NK-92 (cell line): ENCODE results near the gene C17orf107.
A peak's percentile ranks its signal among the peaks of the same experiment; 100 is the strongest.
"Not testable (repeated sequence)": the region's sequence is repeated elsewhere in the genome, so short reads cannot be mapped to it uniquely, and the experiment has no call there.

Source experiments
- DNase-seq: peaks from one replicate; lab custom pipeline; 2025; ENCODE audit not compliant: unreplicated experiment; lab: John Stamatoyannopoulos, UW

The C17orf107 gene

GRCh38 chr17:4899341-4900230, at the start of gene C17orf107:
C17orf107 (plus strand) TSS chr17:4899536; CDS start chr17:4899763, 227 bp downstream.
- DNase-seq: peak; percentile 79

DNA sequence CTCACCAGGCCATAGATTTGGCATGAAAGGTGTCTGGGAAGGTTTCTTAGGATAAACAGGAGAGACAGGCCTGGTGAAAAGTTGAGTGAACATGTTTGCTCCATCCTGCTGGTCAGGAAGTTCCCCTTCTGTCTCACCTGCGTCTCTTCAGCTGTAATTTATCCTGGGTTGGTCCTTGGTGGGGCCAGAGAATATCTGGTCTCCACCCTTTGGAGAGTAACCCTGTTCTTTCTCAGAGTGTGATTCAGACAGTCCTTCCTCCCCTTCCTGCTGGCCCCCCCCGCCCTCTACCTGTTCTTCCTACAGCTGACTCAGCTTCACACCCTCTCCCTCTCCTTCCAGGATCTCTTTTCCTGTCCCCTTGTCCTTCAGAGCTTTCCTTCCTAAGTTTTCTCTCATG, 49.1 kb upstream of the C17orf107 start:
- no peak for DNase-seq

GRCh38 chr17:4851084-4851483, 48.3 kb upstream of the C17orf107 start:
- DNase-seq: no peak

DNA sequence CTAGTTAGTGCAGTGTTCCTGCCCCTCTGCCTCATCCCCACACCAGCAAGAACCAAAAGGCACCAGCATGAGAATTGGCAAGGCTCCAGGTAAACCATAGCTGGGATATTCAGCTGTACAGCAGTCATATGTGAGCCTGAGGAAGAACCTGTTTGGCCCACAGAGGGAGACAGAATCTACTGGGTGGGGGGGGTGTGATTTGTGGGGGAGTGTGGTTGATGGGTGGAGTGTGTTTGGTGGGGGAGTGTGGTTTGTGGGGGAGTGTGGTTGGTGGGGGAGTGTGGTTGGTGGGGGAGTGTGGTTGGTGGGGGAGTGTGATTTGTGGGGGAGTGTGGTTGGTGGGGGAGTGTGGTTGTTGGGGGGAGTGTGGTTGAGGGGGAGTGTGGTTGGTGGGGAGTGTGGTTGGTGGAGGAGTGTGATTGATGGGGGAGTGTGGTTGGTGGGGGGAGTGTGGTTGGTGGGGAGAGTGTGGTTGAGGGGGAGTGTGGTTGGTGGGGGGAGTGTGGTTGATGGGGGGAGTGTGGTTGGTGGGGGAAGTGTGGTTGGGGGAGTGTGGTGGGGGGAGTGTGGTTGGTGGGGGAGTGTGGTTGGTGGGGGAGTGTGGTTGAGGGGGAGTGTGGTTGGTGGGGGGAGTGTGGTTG, 46.6 kb upstream of the C17orf107 start:
- DNase-seq: no peak

DNA sequence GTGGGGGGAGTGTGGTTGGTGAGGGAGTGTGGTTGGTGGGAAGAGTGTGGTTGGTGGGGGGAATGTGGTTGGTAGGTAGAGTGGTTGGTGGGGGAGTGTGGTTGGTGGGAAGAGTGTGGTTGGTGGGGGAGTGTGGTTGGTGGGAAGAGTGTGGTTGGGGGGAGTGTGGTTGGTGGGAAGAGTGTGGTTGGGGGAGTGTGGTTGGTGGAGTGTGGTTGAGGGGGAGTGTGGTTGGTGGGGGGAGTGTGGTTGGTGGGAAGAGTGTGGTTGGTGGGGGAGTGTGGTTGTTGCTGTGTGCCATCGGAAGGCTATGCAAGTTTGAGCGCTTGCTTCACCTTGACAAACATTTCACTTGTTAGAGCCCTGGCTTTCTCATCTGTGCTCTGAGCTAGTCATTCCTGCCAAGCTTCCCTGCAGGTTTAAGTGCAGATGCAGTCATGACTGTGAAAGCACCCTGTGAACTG, 46.1 kb upstream of the C17orf107 start:
- no peak for DNase-seq

DNA sequence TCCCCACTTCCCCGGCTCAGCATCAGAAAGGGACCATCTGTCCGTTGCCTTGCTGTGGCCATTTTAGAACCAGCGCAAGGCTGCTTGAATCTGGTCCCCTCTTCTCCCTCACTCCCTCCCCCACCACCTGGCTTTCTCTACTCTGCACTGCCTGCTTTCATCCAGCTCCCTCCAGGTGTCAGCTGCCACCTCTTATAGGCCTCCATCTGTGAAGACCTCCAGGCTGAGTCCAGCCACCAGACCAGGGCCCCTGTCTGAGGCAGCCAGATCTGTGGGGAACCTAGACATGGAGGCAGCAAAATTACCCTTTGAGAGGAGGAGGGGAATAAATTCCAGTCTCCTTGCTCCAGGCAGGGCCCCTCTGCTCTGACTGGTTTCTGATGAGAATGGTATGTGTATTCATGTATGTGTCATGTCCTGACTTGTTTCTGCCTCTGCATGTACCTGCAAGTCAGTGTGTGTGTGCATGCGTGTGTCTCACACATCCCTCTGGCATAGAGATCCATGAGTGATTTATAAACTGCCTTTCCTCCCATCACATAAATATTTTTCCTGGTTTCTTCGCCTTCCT, 45.1 kb upstream of the C17orf107 start:
- no peak for DNase-seq

DNA sequence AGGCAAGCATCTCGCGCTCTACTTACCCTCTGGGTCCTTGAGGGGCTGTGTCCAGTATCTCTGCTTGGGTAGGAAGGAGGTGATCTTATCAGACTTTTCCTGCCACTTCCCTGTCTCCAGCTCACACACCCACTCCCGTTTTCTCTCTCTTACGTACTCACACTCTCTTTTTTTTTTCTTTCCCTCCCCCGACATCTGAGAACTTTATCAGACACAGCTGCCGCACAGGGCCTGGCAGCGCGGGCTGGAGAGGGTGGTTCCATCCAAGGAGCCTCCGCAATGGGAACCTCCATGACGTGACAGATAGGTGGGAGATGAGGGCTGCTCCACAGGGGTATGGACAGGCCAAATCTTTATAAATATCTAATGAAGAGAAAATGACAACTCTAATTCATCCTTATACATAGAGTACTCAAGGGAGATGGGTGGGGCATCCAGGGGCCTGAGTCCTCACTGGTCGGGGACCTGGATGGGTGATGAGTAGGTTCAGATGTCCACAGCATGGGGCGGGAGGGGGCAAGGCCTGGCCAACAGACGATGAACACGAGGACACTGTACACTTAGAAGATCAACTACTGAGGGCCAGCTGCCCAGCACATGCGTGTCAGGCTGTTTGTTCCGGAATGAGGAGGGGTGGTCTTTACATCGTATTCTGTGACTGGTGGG, 42.9 kb upstream of the C17orf107 start:
- no peak for DNase-seq

DNA sequence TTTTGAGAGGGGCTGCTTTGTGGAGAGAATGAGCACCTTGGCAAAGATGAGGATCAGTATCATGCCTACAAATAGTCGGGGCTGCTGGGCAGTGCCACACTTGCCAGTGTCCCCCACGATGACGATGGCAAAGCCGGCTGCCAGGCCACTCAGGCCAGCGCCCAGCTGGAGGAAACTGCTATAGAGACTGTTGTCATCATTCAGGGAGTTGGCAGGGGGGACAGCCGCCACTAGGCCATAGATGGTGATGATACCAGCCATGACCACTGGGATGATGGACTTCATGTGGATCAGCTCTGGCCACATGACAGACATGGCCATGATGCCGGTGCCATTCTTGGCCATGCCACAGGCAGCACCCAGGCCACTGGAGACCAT, 42.4 kb upstream of the C17orf107 start:
- no peak for DNase-seq

DNA sequence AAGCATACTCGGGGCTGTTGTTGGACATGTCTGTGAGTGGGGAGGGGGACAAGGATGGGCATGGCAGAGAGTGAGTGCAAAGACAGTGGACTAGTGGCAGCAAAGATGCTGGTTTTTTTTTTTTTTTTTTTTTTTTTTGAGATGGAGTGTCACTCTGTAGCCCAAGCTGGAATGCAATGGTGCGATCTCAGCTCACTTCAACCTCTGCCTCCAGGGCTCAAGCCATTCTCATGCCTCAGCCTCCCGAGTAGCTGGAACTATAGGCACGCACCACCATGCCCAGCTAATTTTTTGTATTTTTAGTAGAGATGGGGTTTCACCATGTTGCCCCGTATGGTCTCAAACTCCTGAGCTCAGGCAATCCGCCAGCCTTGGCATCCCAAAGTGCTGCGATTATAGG, 42.0 kb upstream of the C17orf107 start:
- not testable (repeated sequence) for DNase-seq

DNA sequence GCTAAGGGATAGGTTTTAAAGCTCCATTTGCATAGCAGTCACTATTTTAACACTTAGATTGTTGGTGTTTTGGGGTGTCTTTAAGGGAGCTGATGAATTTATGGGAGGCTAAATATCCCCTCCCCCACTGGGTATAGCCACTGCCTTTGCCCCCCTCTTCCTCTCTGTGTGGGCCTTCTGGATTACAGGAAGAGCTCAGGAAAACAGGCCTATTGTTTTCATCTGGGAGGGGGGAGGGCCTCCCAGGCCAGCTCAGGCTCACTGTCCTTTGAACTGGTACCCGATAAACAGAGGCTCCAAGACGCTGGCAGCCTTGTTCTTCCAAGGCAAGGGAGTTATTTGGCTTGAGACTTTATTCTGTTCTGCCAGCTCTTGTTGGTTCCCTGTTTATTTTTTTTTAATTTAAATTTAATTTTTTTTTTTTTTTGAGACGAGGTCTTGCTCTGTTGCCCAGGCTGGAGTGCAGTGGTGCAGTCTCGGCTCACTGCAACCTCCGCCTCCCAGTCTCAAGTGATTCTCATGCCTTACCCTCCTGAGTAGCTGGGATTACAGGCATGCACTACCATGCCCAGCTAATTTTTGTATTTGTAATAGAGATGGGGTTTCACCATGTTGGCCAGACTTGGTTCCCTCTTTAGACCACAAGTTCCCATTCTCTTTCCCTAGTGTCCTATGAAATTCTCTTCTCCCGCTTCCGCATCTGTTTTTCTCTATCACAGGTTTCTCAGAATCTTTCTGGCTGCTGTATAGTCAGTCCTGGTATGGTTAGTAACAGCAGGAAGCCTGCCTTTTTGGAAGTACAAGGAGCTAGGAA, 41.1 kb upstream of the C17orf107 start:
- no peak for DNase-seq

GRCh38 chr17:4858882-4859260, 40.5 kb upstream of the C17orf107 start:
- DNase-seq: no peak

GRCh38 chr17:4859816-4860625, 39.3 kb upstream of the C17orf107 start:
- no peak for DNase-seq

DNA sequence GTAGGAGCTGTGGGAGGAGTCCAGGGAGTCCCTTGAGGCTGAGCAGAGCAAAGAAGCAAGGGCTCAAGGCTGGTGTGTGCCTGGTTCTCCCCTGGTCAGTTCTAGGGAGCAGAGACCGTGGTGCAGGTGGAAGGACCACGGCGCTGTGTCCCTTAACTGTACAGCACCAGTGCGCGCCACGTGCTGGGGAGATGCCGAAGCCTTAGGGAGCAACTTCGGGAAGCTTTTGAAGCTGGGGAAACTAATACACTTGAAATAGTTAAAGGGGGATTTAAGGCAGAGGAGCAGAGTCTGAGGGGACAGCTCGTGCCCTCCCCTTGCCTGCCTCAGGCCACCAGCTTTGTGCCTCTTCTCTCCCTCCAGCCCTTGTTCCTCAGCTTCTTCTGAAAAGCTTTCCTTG, 38.7 kb upstream of the C17orf107 start:
- no peak for DNase-seq

DNA sequence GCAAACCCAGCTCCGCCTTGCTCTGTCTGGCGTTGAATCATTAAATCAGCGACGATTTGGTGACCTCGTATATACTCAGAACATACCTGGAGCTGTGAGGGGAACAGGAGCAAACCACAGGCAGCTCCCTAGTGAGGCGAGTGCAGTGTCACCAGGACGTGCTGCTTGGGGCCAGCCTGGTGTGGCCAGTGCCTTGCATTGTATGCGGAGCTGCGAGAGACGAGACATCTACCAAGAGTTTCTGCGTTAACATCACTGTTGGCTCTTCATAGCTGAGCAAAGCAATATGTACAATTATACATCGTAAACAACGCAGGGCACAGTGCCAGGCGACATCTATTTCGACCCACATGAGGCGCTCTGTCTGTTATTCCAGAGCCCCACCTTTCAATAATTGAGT, 38.3 kb upstream of the C17orf107 start:
- DNase-seq: no peak

DNA sequence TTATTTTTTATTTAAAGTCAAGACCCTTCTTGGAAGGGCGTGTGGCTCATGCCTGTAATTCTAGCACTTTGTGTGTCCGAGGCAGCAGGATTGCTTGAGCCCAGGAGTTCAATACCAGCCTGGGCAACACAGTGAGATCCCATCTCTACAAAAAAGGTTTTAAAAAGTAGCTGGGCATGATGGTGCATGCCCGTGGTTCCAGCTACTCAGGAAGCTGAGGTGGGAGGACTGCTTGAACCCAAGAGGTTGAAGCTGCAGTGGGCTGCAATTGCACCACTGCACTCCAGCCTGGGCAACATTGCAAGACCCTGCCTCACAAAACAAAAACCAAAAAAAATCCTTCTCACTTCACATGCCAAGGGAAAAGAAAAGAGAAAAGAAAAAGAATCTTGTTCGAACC, 36.6 kb upstream of the C17orf107 start:
- no peak for DNase-seq

GRCh38 chr17:4863321-4863720, 36.0 kb upstream of the C17orf107 start:
- no peak for DNase-seq

DNA sequence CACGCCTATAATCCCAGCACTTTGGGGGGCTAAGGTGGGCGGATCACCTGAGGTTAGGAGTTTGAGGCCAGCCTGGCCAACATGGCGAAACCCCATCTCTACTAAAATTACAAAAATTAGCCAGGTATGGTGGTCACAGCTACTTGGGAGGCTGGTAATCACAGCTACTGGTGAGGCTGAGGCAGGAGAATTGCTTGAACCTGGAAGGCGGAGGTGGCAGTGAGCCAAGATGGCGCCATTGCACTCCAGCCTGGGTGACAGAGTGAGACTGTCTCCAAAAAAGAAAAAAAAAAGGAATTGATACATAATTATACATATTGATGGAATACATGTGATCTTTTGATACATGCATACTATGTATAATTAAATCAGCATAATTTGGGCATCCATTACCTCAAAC, 31.8 kb upstream of the C17orf107 start:
- DNase-seq: not testable (repeated sequence)

DNA sequence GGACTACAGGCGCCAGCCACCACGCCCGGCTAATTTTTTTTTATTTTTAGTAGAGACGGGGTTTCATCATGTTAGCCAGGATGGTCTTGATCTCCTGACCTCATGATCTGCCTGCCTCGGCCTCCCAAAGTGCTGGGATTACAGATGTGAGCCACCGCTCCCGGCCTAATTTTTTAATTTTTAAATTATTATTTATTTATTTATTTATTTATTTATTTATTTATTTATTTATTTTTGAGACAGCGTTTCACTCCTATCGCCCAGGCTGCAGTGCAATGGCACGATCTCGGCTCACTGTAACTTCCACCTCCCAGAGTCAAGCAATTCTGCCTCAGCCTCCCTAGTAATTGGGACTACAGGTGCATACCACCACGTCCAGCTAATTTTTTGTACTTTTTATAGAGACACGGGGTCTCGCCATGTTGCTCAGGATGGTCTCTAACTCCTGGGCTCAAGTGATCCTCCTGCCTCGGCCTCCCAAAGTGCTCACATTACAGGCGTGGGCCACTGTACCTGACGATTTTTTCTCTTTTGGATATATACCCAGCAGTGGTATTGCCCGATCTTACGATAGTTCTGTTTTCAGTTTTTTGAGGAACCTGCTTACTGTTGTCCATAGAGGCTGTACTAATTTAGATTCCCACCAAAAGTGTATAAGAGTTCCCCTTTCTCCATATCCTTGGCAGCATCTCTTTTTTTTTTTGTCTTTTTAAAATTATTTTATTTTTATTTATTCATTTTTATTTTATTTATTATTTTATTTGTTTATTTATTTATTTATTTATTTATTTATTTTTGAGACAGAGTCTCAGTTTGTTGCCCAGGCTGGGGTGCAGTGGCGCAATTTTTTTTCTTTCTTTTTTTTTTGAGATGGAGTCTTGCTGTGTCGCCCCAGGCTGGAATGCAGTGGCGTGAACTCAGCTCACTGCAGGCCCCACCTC, 30.0 kb upstream of the C17orf107 start:
- DNase-seq: not testable (repeated sequence)

- DNase-seq: no peak
Observed at GRCh38 chr17:4870855-4871254, 28.5 kb upstream of the C17orf107 start.
